PFSK-1 (cell line): Measurements from ENCODE around the gene PAM16.

Experiments
- FOXP2 ChIP-seq: optimal IDR thresholded peaks from 2 replicates; pipeline ENCODE3; 2011; ENCODE audit warnings: borderline replicate concordance, control low read depth, inconsistent platforms; ENCODE audit not compliant: insufficient read depth; ENCODE audit errors: extremely low read length, extremely low read depth
- POLR2AphosphoS5 ChIP-seq: IDR thresholded peaks from 2 replicates; pipeline ENCODE4 v1.6.1; 2012; ENCODE audit warnings: low read depth, mild to moderate bottlenecking, control low read depth, low read length, moderate library complexity
- SIN3A ChIP-seq: IDR thresholded peaks from 2 replicates; pipeline ENCODE4 v1.6.1; 2012; ENCODE audit warnings: mild to moderate bottlenecking, low read length, moderate library complexity, borderline replicate concordance; ENCODE audit not compliant: insufficient read depth
- TAF1 ChIP-seq: IDR thresholded peaks from 2 replicates; pipeline ENCODE4 v1.6.1; 2012; ENCODE audit warnings: low read length, control low read depth, borderline replicate concordance; ENCODE audit not compliant: insufficient read depth
- TF ChIP-seq, protein P1 (sequence below), 2 experiments: IDR thresholded peaks; 2 replicates each; pipeline versions ENCODE4 v1.6.1 to v1.8.0; 2011 to 2012; ENCODE audit warnings: low read depth in 2 of 2, low read length in 2 of 2, control low read depth in 1 of 2, inconsistent platforms in 1 of 2, mild to moderate bottlenecking in 1 of 2, moderate library complexity in 1 of 2; ENCODE audit not compliant: insufficient read depth in 1 of 2

Gene PAM16

GRCh38 chr16:4388271-4389021 lies 37.3 kb upstream of the PAM16 start:
- TF ChIP-seq SIN3A (no peak), FOXP2 (no peak)

DNA sequence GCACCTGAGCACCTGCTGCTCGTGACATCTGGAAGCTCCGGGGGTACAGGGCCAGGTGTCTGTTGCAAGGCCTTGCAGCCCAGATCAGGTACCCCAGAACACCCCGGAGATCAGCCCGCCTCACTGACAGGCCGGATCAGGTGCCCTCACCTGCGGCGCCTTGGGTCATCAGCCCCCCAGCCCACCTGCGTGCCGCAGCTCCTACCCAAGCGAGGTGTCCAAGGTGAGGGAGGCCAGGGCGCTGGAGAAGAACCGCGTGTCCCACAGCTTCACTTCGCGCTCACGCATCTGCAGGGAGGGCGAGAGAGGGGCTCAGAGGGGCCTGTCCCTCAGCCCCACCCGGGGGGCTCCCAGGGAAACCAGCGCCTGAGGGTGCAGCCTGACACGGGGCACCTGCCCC lies 36.7 kb upstream of the PAM16 start:
- no peak for TF ChIP-seq TAF1
- TF ChIP-seq, protein P1, sequence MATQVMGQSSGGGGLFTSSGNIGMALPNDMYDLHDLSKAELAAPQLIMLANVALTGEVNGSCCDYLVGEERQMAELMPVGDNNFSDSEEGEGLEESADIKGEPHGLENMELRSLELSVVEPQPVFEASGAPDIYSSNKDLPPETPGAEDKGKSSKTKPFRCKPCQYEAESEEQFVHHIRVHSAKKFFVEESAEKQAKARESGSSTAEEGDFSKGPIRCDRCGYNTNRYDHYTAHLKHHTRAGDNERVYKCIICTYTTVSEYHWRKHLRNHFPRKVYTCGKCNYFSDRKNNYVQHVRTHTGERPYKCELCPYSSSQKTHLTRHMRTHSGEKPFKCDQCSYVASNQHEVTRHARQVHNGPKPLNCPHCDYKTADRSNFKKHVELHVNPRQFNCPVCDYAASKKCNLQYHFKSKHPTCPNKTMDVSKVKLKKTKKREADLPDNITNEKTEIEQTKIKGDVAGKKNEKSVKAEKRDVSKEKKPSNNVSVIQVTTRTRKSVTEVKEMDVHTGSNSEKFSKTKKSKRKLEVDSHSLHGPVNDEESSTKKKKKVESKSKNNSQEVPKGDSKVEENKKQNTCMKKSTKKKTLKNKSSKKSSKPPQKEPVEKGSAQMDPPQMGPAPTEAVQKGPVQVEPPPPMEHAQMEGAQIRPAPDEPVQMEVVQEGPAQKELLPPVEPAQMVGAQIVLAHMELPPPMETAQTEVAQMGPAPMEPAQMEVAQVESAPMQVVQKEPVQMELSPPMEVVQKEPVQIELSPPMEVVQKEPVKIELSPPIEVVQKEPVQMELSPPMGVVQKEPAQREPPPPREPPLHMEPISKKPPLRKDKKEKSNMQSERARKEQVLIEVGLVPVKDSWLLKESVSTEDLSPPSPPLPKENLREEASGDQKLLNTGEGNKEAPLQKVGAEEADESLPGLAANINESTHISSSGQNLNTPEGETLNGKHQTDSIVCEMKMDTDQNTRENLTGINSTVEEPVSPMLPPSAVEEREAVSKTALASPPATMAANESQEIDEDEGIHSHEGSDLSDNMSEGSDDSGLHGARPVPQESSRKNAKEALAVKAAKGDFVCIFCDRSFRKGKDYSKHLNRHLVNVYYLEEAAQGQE (IDR thresholded peaks at IDR 0.05; ENCODE audit: insufficient read depth in 1 of 2, low read depth in 2 of 2, low read length in 2 of 2), result no peak
- no peak for TF ChIP-seq SIN3A
- TF ChIP-seq POLR2AphosphoS5, result no peak
- no peak for TF ChIP-seq FOXP2

DNA sequence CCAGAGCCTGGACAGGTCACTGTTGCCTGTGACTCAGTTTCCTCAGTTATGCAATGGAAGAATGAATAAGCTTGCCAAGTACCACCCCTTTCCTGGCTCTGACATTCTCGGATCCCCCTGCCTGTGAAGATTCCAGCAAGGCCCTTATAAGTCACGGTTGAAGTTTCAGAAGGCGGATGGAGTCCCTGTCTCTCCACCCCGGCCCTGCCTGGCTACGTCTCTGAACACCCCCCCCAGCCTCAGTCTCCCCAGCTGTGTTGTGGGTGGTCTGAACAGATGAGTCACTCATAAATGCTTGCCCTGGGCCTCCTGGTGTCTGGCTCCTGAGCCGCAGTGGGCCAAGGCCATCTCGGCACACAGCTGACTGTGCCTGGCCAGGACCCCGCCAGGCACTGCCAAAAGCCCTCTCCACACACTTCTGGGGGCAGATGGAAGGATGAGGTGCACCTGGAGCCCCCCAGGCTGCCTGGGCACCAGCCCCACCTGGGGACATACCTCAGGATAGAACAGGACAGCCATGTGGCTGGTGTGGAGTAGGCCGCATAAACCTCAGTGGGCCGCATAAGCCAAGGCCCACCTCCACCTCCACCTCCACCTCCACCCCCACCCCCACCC lies 35.9 kb upstream of the PAM16 start:
- TF ChIP-seq TAF1, result no peak
- TF ChIP-seq SIN3A, result no peak
- TF ChIP-seq FOXP2, result no peak
- no peak for TF ChIP-seq POLR2AphosphoS5
- TF ChIP-seq, protein P1 (IDR thresholded peaks at IDR 0.05; ENCODE audit: insufficient read depth in 1 of 2, low read depth in 2 of 2, low read length in 2 of 2), result no peak

DNA sequence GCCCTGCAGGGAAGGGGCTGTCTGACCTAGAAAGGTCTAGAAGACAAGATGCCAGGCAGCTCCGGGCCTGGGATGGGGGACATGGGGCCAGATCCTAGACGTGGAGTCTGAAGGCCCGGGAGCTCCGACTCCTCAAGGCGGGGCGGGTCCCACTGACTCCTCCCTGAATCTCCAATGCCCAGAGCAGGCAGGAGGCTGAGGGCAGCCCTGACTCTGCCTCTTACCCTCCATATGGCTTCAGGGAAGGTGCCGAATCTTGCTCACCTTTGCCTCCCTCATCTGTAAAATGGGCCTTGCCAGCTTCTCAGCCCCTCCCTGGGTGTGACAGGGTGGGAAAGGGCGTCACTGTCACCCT lies 35.3 kb upstream of the PAM16 start:
- TF ChIP-seq, protein P1 (IDR thresholded peaks at IDR 0.05; ENCODE audit: insufficient read depth in 1 of 2, low read depth in 2 of 2, low read length in 2 of 2), result no peak
- no peak for TF ChIP-seq TAF1
- TF ChIP-seq SIN3A, result no peak
- no peak for TF ChIP-seq FOXP2
- no peak for TF ChIP-seq POLR2AphosphoS5

DNA sequence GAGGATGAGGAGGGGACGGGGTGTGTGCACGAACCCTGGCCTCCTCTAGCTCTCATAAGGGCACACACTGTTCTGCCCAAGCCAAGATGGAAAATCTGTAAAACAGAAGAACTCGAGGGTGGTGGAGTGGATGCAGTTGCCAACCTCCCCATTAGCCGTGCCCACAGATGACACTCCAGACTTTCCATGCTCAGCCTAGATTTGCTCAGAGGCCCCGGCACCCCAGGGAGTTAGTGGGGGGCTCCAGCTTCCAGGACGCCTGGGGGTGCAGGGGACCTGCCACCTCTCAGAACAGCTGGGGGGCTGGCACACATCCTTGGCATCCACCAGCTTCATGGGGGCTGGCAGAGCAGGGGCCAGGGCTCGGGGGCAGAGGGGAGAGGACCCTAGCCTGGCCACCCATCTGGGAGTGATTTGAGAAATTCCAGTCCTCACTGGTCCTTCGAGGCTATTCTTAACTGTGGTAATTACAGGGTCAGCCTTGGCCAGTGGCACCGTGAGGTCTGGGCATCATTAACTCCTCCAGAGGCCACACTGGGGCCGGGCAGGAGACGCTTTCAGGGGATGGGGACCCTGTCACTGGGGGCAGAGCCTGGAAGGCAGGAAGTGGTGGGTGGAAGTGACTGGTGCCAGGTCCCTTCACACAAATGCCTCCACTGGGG lies 34.8 kb upstream of the PAM16 start:
- TF ChIP-seq POLR2AphosphoS5 (no peak), FOXP2 (no peak), SIN3A (no peak), TAF1 (no peak)
- TF ChIP-seq, protein P1 (IDR thresholded peaks at IDR 0.05; ENCODE audit: insufficient read depth in 1 of 2, low read depth in 2 of 2, low read length in 2 of 2), result no peak
